PFSK-1 (cell line): ENCODE measurements around the gene ATOSB.

ENCODE experiments used
- FOXP2 ChIP-seq: optimal IDR thresholded peaks from 2 replicates; pipeline ENCODE3; 2011; ENCODE audit warnings: borderline replicate concordance, control low read depth, inconsistent platforms; ENCODE audit not compliant: insufficient read depth; ENCODE audit errors: extremely low read length, extremely low read depth
- POLR2AphosphoS5 ChIP-seq: IDR thresholded peaks from 2 replicates; pipeline ENCODE4 v1.6.1; 2012; ENCODE audit warnings: low read depth, mild to moderate bottlenecking, control low read depth, low read length, moderate library complexity
- REST ChIP-seq, 2 experiments: IDR thresholded peaks; 2 replicates each; pipeline versions ENCODE4 v1.6.1 to v1.8.0; 2011 to 2012; ENCODE audit warnings: low read depth in 2 of 2, low read length in 2 of 2, control low read depth in 1 of 2, inconsistent platforms in 1 of 2, mild to moderate bottlenecking in 1 of 2, moderate library complexity in 1 of 2; ENCODE audit not compliant: insufficient read depth in 1 of 2
- SIN3A ChIP-seq: IDR thresholded peaks from 2 replicates; pipeline ENCODE4 v1.6.1; 2012; ENCODE audit warnings: mild to moderate bottlenecking, low read length, moderate library complexity, borderline replicate concordance; ENCODE audit not compliant: insufficient read depth
- TAF1 ChIP-seq: IDR thresholded peaks from 2 replicates; pipeline ENCODE4 v1.6.1; 2012; ENCODE audit warnings: low read length, control low read depth, borderline replicate concordance; ENCODE audit not compliant: insufficient read depth

ATOSB gene

GRCh38 chr9:35067056-35067455, 48.6 kb downstream of the ATOSB start:
- no peak for TF ChIP-seq POLR2AphosphoS5
- no peak for TF ChIP-seq REST (IDR thresholded peaks at IDR 0.05; ENCODE audit: insufficient read depth in 1 of 2, low read depth in 2 of 2, low read length in 2 of 2)
- no peak for TF ChIP-seq SIN3A
- no peak for TF ChIP-seq FOXP2
- no peak for TF ChIP-seq TAF1

- no peak for TF ChIP-seq POLR2AphosphoS5
- no peak for TF ChIP-seq REST (IDR thresholded peaks at IDR 0.05; ENCODE audit: insufficient read depth in 1 of 2, low read depth in 2 of 2, low read length in 2 of 2)
- no peak for TF ChIP-seq TAF1
- TF ChIP-seq FOXP2 = no peak
- no peak for TF ChIP-seq SIN3A
Observed at GRCh38 chr9:35060548-35061207, 55.0 kb downstream of the ATOSB start.

- TF ChIP-seq FOXP2 (no peak), REST (IDR thresholded peaks at IDR 0.05; ENCODE audit: insufficient read depth in 1 of 2, low read depth in 2 of 2, low read length in 2 of 2) (no peak), POLR2AphosphoS5 (no peak), SIN3A (no peak), TAF1 (no peak)
Observed at GRCh38 chr9:35059438-35059837, 56.2 kb downstream of the ATOSB start.

GRCh38 chr9:35057271-35057620, 58.4 kb downstream of the ATOSB start:
- TF ChIP-seq REST (IDR thresholded peaks at IDR 0.05; ENCODE audit: insufficient read depth in 1 of 2, low read depth in 2 of 2, low read length in 2 of 2) (no peak), TAF1 (no peak), FOXP2 (no peak), SIN3A (no peak), POLR2AphosphoS5 (no peak)

GRCh38 chr9:35056571-35057270, 58.9 kb downstream of the ATOSB start:
- TF ChIP-seq TAF1 (no peak), FOXP2 (no peak), POLR2AphosphoS5 (no peak), REST (IDR thresholded peaks at IDR 0.05; ENCODE audit: insufficient read depth in 1 of 2, low read depth in 2 of 2, low read length in 2 of 2) (no peak), SIN3A (no peak)
